Activated CD4-positive, CD25-positive, alpha-beta regulatory T cell treated with anti-CD3 and anti-CD28 coated beads, Interleukin-2, amount 50 U/mL, for 24 hours (primary cell): Measurements from ENCODE around the gene GNAS.

ENCODE experiments used
- ATAC-seq, 2 donors: fragments of 150-1000 bp; cut with Tn5 transposase; one replicate each; pipeline ENCODE4 v1.10.0; 2021; ENCODE audit warnings: mild to moderate bottlenecking in 1 of 2, moderate library complexity in 1 of 2

GNAS gene

GRCh38 chr20:58854638-58855471, 2.3 kb downstream of the GNAS start:
- no peak for ATAC-seq

GRCh38 chr20:58855506-58856389, 3.2 kb downstream of the GNAS start:
- ATAC-seq = no peak

GRCh38 chr20:58863044-58863790, 10.7 kb downstream of the GNAS start:
- no peak for ATAC-seq

- no peak for ATAC-seq
These were observed 11.8 kb downstream of the GNAS start for GRCh38 chr20:58864346-58864745.

- ATAC-seq = no peak
These were observed 13.3 kb downstream of the GNAS start for GRCh38 chr20:58865843-58866242.

DNA sequence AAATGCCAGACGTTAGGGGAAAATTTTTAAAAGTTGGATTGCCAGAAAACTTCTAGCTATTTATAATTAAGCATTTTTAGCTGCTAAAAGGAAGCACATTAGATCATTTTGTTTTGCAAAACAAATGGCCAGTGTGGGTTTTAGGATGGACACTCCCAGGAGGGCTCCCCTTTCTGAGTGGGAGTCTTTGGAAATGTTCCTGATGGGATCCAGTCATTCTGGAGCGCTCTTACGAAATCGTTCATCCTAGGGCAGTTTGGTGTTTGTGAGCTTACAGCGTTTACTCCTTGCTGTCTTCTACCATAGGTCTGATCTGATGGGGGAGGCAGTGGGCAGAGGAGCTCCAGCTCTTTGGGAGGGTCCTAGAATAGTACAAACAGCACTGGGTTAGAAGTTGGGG, 14.7 kb downstream of the GNAS start:
- ATAC-seq = no peak

DNA sequence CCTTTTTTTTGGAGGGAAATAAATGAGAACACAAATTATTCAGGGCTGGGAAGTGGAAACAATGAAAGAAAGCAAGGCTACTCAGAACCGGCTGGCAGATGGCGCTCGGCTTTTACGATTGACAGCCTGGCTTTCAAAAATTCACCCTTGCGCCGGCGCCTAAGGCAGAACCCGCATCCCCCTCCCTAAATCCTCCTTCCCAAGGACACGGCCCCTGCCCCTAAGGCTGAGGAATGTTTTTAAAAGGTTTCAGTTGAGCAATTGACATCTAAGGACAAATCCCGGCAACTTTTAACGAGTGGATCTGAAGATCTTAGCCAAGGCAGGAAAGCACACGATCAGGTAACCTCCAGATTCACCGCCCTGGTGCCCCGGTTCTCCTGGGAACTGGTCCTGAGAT, 16.3 kb downstream of the GNAS start:
- no peak for ATAC-seq

DNA sequence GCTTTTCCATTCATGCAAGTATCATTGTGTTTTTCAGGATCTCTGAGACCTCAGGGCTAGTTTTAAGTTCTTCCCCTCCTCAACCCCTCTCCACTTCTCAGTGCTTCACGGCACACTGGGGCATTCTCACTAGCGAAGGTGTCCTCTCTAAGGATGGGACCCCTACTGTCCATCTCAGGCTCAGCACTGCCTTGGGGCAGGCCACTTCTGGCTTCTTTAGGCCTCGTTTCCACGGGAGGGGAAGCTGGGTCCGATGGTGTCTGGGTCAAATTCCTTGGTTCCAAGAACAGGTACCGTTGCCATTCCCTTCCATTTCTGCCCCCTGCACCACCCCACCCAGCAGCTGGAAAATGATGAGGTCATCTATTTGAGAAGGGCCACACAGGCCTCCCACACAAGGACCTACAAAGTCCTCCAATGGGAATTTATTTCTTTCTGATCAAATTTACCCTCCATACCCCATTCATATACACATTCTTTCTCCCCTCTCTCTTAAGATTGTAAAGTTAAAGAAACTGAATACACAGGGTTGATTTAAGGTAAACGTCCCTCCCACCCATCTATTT, 17.2 kb downstream of the GNAS start:
- no peak for ATAC-seq

DNA sequence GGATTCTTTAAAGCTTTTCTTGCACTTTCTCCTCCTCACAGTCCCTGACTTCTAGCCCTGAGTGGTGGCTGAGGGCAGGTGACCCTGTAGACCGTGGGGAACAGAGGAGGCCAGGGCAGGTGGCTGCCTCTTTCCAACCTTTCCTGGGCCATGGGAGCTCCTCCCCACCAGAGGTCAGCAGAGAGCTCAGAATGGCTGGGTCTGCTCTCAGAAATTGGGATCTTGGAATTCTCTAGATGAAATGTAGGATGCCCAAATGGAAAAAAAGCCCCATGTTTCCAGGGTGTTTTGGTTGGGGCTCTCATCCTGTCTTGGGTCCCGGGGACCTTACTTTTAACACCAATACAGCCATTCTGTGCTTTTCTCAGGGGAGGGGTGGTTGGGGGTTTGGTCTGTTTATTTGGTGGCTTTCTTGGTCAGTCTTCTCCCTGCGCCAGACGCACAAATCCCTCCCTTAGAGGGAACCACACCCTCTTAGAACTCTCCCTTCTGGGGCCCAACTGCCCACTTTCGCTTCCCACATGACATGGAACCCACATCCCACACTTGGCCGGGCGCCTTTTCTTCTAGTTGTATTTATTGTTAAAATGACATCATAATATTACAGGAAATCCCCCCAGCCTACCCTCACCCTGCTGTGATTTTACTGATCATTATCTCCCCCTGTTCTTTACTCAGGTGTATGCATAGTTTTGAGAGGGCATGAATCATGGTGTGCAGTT, 17.9 kb downstream of the GNAS start:
- peak; percentile 68 to 74 for ATAC-seq

- no peak for ATAC-seq
These were observed 19.1 kb downstream of the GNAS start for GRCh38 chr20:58871533-58872102.

DNA sequence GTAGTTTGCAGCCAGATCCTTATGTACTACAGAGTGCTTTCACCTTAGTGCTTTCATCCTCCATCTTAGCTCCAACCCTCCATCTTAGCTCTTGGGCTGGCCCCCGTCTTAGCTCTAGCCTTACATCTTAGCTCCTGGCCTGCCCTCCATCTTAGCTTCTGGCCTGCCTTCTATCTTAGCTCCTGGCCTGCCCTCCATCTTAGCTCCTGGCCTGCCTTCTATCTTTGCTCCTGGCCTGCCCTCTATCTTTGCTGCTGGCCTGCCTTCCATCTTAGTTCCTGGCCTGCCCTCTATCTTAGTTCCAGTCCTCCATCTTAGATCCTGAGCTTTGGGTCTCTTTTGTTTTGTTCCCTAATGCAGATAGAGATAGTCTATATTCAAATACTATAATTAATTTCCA, 22.0 kb downstream of the GNAS start:
- ATAC-seq = no peak

DNA sequence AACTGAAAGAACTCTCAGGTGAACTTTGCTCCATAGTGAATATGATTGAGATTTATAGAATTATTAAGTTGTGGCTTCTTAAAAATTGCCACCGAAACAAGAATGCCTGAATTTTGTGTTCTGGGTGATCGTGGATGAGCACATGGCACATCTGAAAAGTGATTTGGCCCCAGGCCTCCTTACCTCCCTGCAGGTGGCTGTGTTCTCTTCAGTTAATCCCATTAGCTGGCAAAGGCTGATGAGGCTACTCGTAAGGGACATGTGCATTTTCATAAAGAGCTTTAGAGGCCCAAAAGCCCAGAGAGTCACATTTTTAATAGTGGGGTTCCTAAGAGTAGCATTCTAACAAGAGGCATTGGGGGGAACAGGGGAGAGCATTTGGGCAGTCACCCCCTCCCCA, 22.6 kb downstream of the GNAS start:
- ATAC-seq = no peak

DNA sequence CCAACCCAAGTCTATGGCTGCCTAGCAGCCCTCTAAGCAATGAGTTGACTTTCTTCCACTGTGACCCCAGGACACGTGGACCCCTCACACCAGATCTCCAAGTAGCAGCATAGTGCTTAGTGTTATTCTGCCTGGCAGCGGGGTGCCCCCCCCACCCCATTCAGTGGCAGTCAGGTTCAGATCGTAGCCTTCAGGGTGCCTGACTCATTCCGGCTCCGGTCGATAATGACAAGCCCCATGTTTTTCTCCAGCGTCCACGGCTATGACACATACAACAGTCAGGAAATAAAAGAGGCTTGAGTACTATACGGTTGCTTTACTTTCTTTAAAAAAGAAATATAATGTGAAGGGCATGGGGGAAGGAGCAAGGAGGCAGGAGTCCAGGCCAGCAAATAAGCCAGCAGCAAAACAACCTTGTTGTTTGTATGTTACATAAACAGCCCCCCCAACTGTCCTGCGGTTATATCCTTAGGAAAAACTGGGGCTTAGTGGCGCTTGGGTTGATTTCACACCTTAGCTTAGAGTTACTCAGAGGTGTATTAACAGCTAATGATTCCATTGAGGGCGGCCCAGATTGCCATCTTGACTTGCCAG, 23.1 kb downstream of the GNAS start:
- ATAC-seq = no peak

DNA sequence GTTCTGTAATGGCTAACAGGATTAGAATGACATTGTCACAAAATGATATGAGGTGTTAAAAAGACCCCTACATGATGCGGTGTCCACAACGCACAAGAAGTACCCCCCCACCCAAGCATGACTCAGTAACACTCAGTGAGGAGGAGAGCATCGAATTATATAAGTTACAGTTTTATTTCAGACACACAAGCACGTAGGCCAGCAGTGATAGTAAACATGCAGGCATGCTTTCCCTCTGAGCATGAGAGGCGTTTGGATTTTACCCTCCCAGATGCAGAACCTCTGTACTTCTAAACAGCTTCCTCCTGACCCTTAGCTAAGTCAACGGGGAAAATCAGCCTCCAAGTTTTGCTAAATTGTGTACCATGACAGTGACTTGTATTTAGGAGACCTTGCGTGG, 23.9 kb downstream of the GNAS start:
- no peak for ATAC-seq

DNA sequence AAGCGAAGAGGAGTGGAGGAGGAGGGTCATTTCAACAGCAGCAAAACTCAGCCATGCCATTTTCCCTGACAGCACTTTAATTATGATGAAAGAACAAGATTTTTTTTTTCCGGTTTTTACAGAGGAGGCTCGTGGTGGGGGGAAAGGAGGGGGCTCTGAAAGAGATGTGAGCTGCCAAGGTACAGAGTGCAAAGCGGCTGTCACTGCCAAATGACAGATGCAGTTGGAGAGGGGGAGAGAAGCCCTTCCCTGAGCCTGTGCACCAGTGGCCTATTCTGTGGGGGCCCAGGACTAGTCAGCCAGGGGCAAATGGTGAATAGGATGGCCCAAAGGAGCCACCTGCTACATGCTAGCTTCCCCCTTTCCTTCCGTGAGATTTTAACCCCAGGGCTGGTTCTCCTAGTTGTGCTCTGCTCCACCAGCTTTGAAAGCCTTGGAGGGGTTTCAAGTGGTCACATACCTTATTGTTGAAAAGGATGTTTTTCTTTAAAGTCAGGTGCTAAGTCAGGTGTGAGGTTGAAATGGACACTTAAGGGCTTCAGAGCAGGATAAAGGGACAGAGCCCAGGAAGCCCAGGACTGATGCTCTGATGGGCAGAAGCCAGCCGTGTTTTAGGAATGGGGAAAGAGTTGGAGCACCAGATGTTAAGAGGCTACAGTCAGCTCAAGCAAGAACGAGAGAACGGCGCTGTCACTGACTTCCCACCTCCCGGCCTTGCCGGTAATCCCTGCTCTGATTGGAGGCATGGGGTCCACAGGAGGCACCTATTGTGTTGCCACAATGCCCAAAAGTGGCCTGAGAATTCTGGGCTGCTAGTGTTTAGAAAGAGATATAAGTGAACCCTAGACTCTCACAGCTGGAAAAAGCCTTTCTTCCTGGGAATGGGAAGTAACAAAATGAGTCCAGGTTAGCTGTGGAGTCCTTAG, 24.8 kb downstream of the GNAS start:
- no peak for ATAC-seq

- ATAC-seq = no peak
These were observed 25.5 kb downstream of the GNAS start for GRCh38 chr20:58877976-58878360.

DNA sequence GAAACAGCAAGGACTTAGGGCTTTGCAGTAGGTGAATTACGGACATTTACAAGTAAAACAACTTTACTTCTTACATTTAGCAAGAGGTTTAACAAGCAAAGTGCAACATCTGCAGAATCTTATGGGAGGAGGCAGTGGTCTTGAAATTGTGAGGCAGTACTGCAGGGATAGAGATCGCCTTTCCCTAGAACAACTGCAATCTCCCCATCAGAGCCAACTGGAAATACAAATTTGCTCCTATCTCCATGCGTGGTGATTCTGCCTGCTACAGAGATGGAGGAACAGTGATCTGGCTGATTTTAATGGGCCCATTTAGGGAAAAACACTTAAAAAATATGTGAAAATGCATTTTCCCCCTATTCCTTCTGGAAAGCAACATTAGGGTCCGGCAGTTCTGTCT, 25.9 kb downstream of the GNAS start:
- ATAC-seq = no peak

GRCh38 chr20:58880441-58880840, 27.9 kb downstream of the GNAS start:
- no peak for ATAC-seq

- no peak for ATAC-seq
These were observed 28.7 kb downstream of the GNAS start for GRCh38 chr20:58880994-58881752.

GRCh38 chr20:58882704-58883089, 30.2 kb downstream of the GNAS start:
- no peak for ATAC-seq
